Smooth muscle cell (in vitro differentiated cells): ENCODE data around the gene ADNP2. TPM values are rescaled to one million over a fixed set of nuclear protein-coding genes. Genes with fewer than 3 reads are reported as not detected.

Experiments used
- DNase-seq: peaks from one replicate; lab custom pipeline; 2025; ENCODE audit not compliant: unreplicated experiment; lab: John Stamatoyannopoulos, UW
- H2AFZ ChIP-seq: fragments of 200-600 bp; sonication (generic); 2 replicates; pipeline ENCODE4 v1.6.0; 2016; ENCODE audit warnings: antibody characterized with exemption, low read depth, mild to moderate bottlenecking
- H3F3A ChIP-seq: fragments of 200-600 bp; sonication (generic); 2 replicates; pipeline ENCODE4 v1.6.0; 2017; ENCODE audit warnings: antibody characterized with exemption, low read depth
- H3K27ac ChIP-seq: fragments of 200-600 bp; sonication (generic); 2 replicates; pipeline ENCODE4 v1.5.1; 2016; ENCODE audit warnings: low read depth, mild to moderate bottlenecking
- H3K27me3 ChIP-seq: fragments of 200-600 bp; sonication (generic); 2 replicates; pipeline ENCODE4 v1.6.1; 2016; ENCODE audit warnings: low read depth, mild to moderate bottlenecking
- H3K36me3 ChIP-seq: fragments of 200-600 bp; sonication (generic); 2 replicates; pipeline ENCODE4 v1.5.1; 2016; ENCODE audit warnings: low read depth
- H3K4me1 ChIP-seq: fragments of 200-600 bp; sonication (generic); 2 replicates; pipeline ENCODE4 v1.5.1; 2016; ENCODE audit warnings: low read depth
- H3K4me2 ChIP-seq: fragments of 200-600 bp; sonication (generic); 2 replicates; pipeline ENCODE4 v1.6.0; 2016; ENCODE audit warnings: mild to moderate bottlenecking
- H3K4me3 ChIP-seq: fragments of 200-600 bp; sonication (generic); 2 replicates; pipeline ENCODE4 v1.5.1; 2016; ENCODE audit warnings: mild to moderate bottlenecking
- H3K79me2 ChIP-seq: fragments of 200-600 bp; sonication (generic); 2 replicates; pipeline ENCODE4 v1.6.0; 2016; ENCODE audit warnings: low read depth, mild to moderate bottlenecking
- H3K9ac ChIP-seq: fragments of 200-600 bp; sonication (generic); 2 replicates; pipeline ENCODE4 v1.6.0; 2016; ENCODE audit warnings: low read depth
- H3K9me3 ChIP-seq: fragments of 200-600 bp; sonication (generic); replicated peaks from 2 replicates; pipeline ENCODE4 v1.5.1; 2016; ENCODE audit warnings: low read depth
- H4K20me1 ChIP-seq: fragments of 200-600 bp; sonication (generic); 2 replicates; pipeline ENCODE4 v1.6.0; 2016; ENCODE audit warnings: low read depth
- WGBS: methylation state at CpG from one replicate; pipeline ENCODE4 v1.1.7; 2016; ENCODE audit warnings: low lambda C conversion rate; 5-methylcytosine and 5-hydroxymethylcytosine counted together
- polyA plus RNA-seq: library from polyadenylated mRNA; unstranded; fragments of >200 nt; fragmentation: Nextera tagmentation; extraction: Ambion mirVana; gene quantifications from 2 replicates; pipeline ENCODE4 v1.2.1, GENCODE V29; 2016
- total RNA-seq: library from RNA; depleted of rRNA; stranded (reverse); fragments of >200 nt; gene quantifications from 2 replicates; pipeline ENCODE4 v1.2.3, GENCODE V29; 2014
- TF ChIP-seq, protein P1 (sequence below): fragments of 200-600 bp; sonication (generic); IDR thresholded peaks from 2 replicates; pipeline ENCODE4 v1.5.1; 2017; ENCODE audit warnings: borderline replicate concordance, mild to moderate bottlenecking, antibody characterized with exemption; ENCODE audit not compliant: insufficient read depth, poor library complexity, severe bottlenecking

Gene ADNP2
- total and polyA plus RNA-seq, 2 experiments from 2014 or later = 9.1 to 28.3 TPM

GRCh38 chr18:80074183-80074582, 34.9 kb upstream of the ADNP2 start:
- no peak overlapping the region for H2AFZ ChIP-seq
- H3K36me3 ChIP-seq = no peaks in the 10 kb centered on the region
- H3F3A ChIP-seq = no peaks in the 10 kb centered on the region
- no peak for DNase-seq
- H3K9me3 ChIP-seq = no peaks in the 10 kb centered on the region
- H3K27ac ChIP-seq = no peak overlapping the region
- H4K20me1 ChIP-seq = no peaks in the 10 kb centered on the region
- H3K4me3 ChIP-seq = no peak overlapping the region
- H3K27me3 ChIP-seq = no peaks in the 10 kb centered on the region
- no peaks in the 10 kb centered on the region for H3K79me2 ChIP-seq
- TF ChIP-seq, protein P1, sequence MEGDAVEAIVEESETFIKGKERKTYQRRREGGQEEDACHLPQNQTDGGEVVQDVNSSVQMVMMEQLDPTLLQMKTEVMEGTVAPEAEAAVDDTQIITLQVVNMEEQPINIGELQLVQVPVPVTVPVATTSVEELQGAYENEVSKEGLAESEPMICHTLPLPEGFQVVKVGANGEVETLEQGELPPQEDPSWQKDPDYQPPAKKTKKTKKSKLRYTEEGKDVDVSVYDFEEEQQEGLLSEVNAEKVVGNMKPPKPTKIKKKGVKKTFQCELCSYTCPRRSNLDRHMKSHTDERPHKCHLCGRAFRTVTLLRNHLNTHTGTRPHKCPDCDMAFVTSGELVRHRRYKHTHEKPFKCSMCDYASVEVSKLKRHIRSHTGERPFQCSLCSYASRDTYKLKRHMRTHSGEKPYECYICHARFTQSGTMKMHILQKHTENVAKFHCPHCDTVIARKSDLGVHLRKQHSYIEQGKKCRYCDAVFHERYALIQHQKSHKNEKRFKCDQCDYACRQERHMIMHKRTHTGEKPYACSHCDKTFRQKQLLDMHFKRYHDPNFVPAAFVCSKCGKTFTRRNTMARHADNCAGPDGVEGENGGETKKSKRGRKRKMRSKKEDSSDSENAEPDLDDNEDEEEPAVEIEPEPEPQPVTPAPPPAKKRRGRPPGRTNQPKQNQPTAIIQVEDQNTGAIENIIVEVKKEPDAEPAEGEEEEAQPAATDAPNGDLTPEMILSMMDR = no peak
- H3K9ac ChIP-seq = no peak overlapping the region
- no peaks in the 10 kb centered on the region for H3K4me1 ChIP-seq
- H3K4me2 ChIP-seq = no peak overlapping the region
- 96% methylated on average over 5 of the region's 5 CpGs for WGBS

DNA sequence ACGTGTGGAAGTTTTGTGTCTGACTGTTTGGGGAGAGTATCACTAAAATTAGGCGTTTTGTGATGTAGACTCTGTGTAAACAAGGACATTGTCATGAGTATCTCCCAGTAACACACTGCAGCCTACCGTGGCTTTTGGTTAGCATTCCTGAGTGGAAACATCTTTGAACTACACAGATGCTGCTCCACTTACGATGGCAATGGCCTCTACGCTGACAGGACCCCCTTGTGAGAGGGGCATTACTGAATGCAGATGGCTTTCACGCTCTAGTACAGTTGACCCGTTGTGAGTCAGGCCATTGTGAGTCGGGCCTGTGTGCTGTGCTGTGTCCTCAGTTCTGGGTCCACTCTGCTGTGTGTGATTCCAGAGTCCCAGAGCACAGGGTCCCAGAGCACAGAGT, 34.4 kb upstream of the ADNP2 start:
- H2AFZ ChIP-seq = no peak overlapping the region
- H3F3A ChIP-seq = no peaks in the 10 kb centered on the region
- no peaks in the 10 kb centered on the region for H3K79me2 ChIP-seq
- no peaks in the 10 kb centered on the region for H3K9me3 ChIP-seq
- no peak overlapping the region for H3K4me3 ChIP-seq
- no peaks in the 10 kb centered on the region for H4K20me1 ChIP-seq
- H3K27ac ChIP-seq = no peak overlapping the region
- TF ChIP-seq, protein P1 = no peak
- no peaks in the 10 kb centered on the region for H3K36me3 ChIP-seq
- WGBS = 62% methylated on average over 8 of the region's 8 CpGs
- no peaks in the 10 kb centered on the region for H3K27me3 ChIP-seq
- no peak overlapping the region for H3K9ac ChIP-seq
- no peak for DNase-seq
- no peaks in the 10 kb centered on the region for H3K4me1 ChIP-seq
- H3K4me2 ChIP-seq = no peak overlapping the region

DNA sequence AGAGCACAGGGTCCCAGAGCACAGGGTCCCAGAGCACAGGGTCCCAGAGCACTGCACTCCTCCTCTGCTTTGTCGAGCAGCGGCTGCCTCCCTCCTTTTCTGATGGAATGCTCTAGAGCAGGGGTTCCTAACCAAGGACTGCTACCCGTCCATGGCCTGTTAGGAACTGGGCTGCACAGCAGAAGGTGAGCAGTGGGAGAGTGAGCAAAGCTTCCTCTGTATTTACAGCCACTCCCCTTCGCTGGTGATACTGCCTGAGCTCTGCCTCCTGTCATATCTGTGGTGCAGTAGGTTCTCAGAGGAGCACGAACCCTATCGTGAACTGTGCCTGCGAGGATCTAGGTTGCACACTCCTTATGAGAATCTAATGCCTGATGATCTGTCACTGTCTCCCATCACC, 33.1 kb upstream of the ADNP2 start:
- H3K4me3 ChIP-seq = no peak overlapping the region
- H3K9ac ChIP-seq = no peak overlapping the region
- no peaks in the 10 kb centered on the region for H3K36me3 ChIP-seq
- H3F3A ChIP-seq = no peaks in the 10 kb centered on the region
- H3K4me2 ChIP-seq = no peak overlapping the region
- WGBS = 97% methylated on average over 7 of the region's 7 CpGs
- no peaks in the 10 kb centered on the region for H4K20me1 ChIP-seq
- TF ChIP-seq, protein P1 = no peak
- H3K27me3 ChIP-seq = no peaks in the 10 kb centered on the region
- no peaks in the 10 kb centered on the region for H3K9me3 ChIP-seq
- H3K79me2 ChIP-seq = no peaks in the 10 kb centered on the region
- DNase-seq = no peak
- no peak overlapping the region for H3K27ac ChIP-seq
- no peaks in the 10 kb centered on the region for H3K4me1 ChIP-seq
- no peak overlapping the region for H2AFZ ChIP-seq

- no peaks in the 10 kb centered on the region for H3K27me3 ChIP-seq
- no peaks in the 10 kb centered on the region for H3K79me2 ChIP-seq
- no peak overlapping the region for H3K4me2 ChIP-seq
- no peaks in the 10 kb centered on the region for H3K9me3 ChIP-seq
- no peak overlapping the region for H3K9ac ChIP-seq
- H3K4me3 ChIP-seq = no peak overlapping the region
- no peaks in the 10 kb centered on the region for H3F3A ChIP-seq
- no peaks in the 10 kb centered on the region for H4K20me1 ChIP-seq
- WGBS = 98% methylated on average over 9 of the region's 9 CpGs
- TF ChIP-seq, protein P1 = no peak
- H2AFZ ChIP-seq = no peak overlapping the region
- H3K4me1 ChIP-seq = no peaks in the 10 kb centered on the region
- no peak for DNase-seq
- no peak overlapping the region for H3K27ac ChIP-seq
- H3K36me3 ChIP-seq = no peaks in the 10 kb centered on the region
Observed at GRCh38 chr18:80076379-80076778, 32.7 kb upstream of the ADNP2 start.
